Hippocampal formation (tissue), 2 donors: ENCODE results near the gene NSUN2.
"Not testable (repeated sequence)": the region's sequence is repeated elsewhere in the genome, so short reads cannot be mapped to it uniquely, and the experiment has no call there.

Source experiments
- DNase-seq, 2 donors: peaks; one replicate each; lab custom pipeline; 2025; lab: John Stamatoyannopoulos, UW

Gene NSUN2

DNA sequence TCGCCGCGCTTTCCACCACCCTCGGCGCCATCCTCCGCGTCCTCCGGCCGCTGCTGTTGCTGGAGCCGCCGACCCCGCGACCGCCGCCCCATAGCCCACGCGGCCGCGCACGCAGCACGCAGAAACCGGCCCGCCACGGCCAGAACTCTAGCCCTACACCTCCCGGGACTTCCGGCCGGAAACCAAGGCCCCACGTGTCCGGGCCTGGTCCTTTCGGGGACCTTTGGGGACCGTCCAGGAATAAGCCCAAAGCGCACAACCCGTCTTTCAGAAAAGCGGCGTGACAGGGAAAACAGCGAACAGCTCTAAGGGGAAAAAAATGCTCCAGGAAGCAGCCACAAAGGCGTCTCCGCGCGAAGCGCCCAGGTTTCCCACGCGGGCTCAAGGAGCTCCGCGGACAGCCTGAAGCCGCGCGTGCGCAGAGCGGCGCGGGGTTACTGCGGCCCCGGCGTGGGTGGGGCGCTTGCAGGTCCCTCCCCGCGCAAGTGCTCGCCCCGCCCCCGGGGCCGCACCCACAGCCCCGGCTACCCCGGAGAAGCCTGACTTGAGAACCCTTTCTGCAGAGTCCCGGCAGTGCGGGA lies at the start of gene NSUN2, which contains the start of gene SRD5A1:
Gene NSUN2 (minus strand): TSS at position 157 of the 581 bp plus-strand sequence. CDS start 65 bp downstream, at position 92.
Gene SRD5A1 (plus strand): TSS at position 553 of the 581 bp plus-strand sequence. CDS start 137 bp downstream, outside the sequence.
- DNase-seq = peak; percentile 90 to 96

- DNase-seq = no peak
These were observed 49.4 kb upstream of the NSUN2 start for GRCh38 chr5:6682239-6682638.

GRCh38 chr5:6681682-6682081 lies 48.8 kb upstream of the NSUN2 start:
- no peak for DNase-seq

GRCh38 chr5:6680922-6681321 lies 48.1 kb upstream of the NSUN2 start:
- no peak for DNase-seq

- no peak for DNase-seq
These were observed 45.5 kb upstream of the NSUN2 start for GRCh38 chr5:6678385-6678784.

- DNase-seq = no peak
These were observed 43.9 kb upstream of the NSUN2 start for GRCh38 chr5:6676702-6677101.

GRCh38 chr5:6675784-6676491 lies 43.1 kb upstream of the NSUN2 start:
- DNase-seq = no peak

DNA sequence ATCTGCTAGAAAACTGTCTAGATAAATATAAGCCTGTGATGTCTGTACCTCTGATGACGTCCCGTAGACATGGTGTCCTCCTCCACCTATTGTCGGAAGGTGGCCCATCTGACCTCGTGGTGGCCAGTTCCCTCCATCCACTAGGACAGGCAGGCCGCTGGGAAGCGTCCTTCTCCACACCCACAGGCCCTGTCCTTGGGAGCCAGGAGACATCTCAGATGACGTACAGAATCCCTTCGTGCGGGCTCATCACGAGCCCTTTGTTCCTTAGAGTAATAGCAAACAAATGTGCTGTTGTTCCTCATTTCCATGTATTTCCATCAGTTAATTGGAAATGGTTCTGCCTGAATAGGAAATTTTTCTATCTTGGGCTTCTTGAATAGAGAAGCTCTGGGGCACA lies 42.0 kb upstream of the NSUN2 start:
- DNase-seq = no peak

DNA sequence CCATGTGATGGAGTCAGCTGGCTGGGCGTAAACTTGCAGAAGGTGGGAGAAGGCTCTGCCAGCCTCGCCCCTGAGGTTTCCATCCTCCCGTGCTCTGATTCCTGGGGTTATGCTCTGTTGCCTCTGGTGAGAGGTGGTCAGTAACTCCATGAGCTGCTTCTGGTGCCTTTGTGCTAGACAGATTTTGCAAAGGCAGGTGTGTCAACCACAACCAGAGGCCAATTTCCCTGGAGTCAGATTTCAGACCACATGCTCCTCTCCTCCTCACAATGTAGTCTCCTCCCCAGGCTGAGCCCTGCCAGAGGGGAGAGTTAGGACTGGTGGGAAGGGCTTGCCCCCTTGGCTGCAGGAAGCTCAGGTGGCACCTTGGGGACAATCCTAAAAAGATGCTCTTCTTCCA lies 41.6 kb upstream of the NSUN2 start:
- no peak for DNase-seq

- no peak for DNase-seq
These were observed 41.1 kb upstream of the NSUN2 start for GRCh38 chr5:6673963-6674362.

DNA sequence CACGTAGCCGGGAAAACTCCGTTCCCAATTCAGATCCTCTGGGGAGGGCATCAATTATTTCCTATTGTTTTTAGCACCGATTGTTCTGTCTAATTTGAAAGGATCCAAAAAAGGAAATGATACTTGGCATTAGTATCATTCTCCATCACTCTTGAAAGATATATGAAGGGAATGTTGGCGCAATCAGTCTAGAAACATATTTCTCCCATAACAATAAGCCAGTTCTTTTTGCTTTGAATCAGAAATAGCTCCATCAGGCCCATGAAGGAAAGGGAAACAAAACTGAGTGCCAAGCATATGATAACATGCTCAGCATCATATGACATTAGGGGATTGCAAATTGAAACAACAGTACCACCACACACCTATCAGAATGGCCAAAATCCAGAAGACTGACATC lies 40.2 kb upstream of the NSUN2 start:
- DNase-seq = no peak

- DNase-seq = not testable (repeated sequence)
These were observed 35.9 kb upstream of the NSUN2 start for GRCh38 chr5:6668717-6669116.

DNA sequence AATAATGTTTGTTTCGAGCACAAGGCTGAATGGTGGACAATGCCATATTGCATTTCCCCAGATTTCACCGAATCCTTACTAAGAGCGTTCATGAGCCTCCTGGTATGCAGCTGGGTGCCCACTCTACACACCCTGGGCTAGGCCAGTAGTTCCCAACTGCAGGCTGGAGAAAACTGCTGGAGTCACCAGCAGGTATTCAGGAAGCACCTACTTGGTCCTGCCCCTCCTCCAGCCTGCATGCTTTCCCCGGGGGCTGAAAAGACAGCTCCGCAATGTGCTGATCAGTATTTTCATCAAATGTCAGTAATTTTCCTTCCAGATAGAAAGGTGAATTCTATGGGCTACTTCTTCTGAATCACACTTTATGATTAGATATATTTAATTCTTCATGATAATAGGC lies 34.8 kb upstream of the NSUN2 start:
- DNase-seq = no peak

- no peak for DNase-seq
These were observed 33.9 kb upstream of the NSUN2 start for GRCh38 chr5:6666762-6667161.

DNA sequence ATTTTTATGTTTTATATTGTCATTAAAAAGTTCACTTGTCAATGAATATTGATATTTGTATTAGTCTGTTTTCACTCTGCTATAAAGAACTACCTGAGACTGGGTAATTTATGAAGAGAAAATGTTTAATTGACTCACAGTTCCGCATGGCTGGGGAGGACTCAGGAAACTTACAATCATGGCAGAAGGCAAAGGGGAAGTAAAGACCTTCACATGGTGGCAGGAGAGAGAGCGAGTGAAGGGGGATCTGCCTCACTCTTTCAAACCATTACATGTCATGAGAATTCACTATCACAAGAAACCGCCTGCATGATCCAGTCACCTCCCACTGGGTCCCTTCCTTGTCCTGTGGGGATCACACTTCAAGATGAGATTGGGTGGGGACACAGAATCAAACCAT lies 27.8 kb upstream of the NSUN2 start:
- no peak for DNase-seq

GRCh38 chr5:6659941-6660684 lies 27.3 kb upstream of the NSUN2 start:
- no peak for DNase-seq

- DNase-seq = no peak
These were observed 23.8 kb upstream of the NSUN2 start for GRCh38 chr5:6656680-6657079.

DNA sequence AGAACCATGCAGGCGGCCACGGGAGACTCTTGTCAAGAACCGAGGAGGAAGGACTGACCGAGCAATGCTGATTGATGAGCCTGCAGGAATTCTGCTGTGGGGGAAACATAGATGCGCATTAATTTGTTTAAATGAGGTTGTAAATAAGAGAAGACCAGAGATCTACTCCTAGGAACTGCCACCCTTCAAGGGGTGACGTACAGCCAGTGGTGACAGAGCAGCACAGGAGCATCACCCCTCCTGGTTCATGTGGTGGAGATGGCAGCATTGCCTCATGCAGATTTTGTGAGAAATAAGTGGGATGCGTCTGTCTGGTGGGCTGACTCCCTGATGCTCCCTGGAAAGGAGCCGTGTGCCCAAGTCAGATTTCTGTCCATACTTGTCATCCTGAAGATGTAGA lies 22.6 kb upstream of the NSUN2 start:
- DNase-seq = no peak

DNA sequence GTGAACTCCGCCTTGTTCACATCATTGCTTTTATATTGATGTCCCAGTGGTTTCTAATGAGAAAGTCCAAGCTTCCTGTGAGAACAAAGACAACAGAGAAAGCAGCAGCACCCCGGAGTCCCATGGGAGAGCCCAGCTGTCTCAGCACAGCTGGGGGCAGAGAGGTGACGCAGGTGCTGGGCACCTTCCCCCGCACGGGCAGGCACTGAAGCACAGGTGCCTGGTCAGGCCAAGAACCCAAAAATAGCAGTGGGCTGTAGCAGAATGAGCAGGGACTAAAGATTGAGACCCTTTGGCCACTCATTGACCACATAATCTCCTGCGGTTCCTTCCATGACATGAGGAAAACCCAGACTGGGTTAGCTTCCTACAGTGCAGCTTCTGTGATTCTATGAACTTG lies 19.2 kb upstream of the NSUN2 start:
- DNase-seq = no peak

DNA sequence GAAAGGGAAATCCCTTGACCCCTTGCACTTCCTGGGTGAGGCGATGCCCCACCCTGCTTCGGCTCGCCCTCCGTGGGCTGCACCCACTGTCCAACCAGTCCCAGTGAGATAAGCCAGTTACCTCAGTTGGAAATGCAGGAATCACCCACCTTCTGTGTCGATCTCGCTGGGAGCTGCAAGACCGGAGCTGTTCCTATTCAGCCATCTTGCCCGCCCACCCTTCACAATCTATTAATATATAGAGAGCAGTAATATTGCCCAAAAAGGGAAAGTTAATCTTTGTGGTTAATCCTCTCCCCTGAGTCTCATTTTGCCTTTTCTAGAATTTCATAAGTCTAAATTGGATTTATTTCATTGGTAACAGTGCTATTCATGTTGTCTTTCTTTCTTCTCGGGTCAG lies 16.8 kb upstream of the NSUN2 start:
- DNase-seq = no peak

DNA sequence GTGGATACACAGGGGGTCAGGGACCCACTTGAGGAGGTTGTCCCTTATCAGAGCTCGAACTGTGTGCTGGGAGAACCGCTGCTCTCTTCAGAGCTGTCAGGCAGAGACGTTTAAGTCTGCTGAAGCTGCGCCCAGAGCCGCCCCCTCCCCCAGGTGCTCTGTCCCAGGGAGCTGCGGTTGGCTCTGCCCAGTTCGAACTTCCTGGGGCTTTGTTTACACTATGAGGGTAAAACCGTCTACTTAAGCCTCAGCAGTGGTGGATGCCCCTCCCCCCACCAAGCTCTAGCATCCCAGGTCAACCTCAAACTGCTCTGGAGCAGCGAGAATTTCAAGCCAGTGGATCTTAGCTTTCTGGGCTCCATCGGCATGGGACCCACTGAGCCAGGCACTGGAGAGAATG lies 16.3 kb upstream of the NSUN2 start:
- no peak for DNase-seq

DNA sequence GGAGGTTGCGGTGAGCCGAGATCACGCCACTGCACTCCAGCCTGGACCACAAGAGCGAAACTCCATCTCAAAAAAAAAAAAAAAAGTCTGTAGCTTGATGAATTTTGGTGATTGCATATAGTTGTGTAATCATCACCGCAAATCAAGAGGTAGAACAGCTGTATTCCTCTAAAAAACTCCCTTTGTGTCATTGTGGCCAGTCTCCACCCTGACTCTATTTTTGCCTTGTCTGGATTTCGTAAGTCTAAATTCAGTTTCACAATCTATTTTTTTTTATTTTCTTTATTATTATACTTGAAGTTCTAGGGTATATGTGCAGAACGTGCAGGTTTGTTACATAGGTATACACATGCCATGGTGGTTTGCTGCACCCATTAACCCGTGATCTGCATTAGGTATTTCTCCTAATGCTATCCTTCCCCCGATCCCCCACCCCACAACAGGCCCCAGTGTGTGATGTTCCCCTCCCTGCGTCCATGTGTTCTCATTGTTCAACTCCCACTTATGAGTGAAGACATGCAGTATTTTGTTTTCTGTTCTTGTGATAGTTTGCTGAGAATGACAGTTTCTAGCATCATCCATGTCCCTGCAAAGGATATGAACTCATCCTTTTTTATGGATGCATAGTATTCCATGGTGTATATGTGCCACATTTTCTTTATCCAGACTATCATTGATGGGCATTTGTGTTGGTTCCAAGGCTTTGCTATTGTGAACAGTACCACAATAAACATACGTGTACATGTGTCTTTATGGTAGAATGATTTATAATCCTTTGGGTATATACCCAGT lies 12.9 kb upstream of the NSUN2 start:
- DNase-seq = not testable (repeated sequence)
